Astrocyte of the spinal cord (primary cell): ENCODE measurements around the gene MALT1.

Experiments used
- DNase-seq: peaks from one replicate; pipeline ENCODE4 v3.0.0; 2011; ENCODE audit warnings: low read depth, low spot score
- H3K4me3 ChIP-seq: 2 replicates; pipeline ENCODE4 v1.5.1; 2011; ENCODE audit warnings: low read depth, mild to moderate bottlenecking, low read length, moderate library complexity
- CTCF ChIP-seq: IDR thresholded peaks from 2 replicates; pipeline ENCODE4 v1.5.1; 2012; ENCODE audit warnings: low read depth, mild to moderate bottlenecking, low read length, inconsistent platforms
- in situ Hi-C: cut with HindIII; loops from 2 replicates; pipeline ENCODE4 v1.10.0; 2017; ENCODE audit warnings: low sequenced_read_pairs

MALT1 gene

GRCh38 chr18:58635891-58636290 is 35.4 kb upstream of the MALT1 start:
- in situ Hi-C loops, result no loop called here
- DNase-seq, result peak; percentile 87
- no peak overlapping the region for H3K4me3 ChIP-seq
- no peak for TF ChIP-seq CTCF

- in situ Hi-C loops, result no loop called here
- no peak for TF ChIP-seq CTCF
Observed at GRCh38 chr18:58637197-58637596, 34.1 kb upstream of the MALT1 start.

GRCh38 chr18:58637946-58638345 is 33.3 kb upstream of the MALT1 start:
- TF ChIP-seq CTCF, result no peak
- in situ Hi-C loops, result no loop called here

More at GRCh38 chr18:58637197-58637596, 34.1 kb upstream of the MALT1 start:
- H3K4me3 ChIP-seq, result no peak overlapping the region
- DNase-seq, result no peak

GRCh38 chr18:58638441-58638840 is 32.8 kb upstream of the MALT1 start:
- DNase-seq, result peak; percentile 27
- no peak for TF ChIP-seq CTCF
- H3K4me3 ChIP-seq, result no peak overlapping the region
- in situ Hi-C loops, result no loop called here

More at GRCh38 chr18:58637946-58638345, 33.3 kb upstream of the MALT1 start:
- no peak for DNase-seq
- no peak overlapping the region for H3K4me3 ChIP-seq

GRCh38 chr18:58639237-58639636 is 32.0 kb upstream of the MALT1 start:
- no peak overlapping the region for H3K4me3 ChIP-seq
- in situ Hi-C loops, result no loop called here
- no peak for TF ChIP-seq CTCF
- DNase-seq, result no peak

GRCh38 chr18:58639751-58640427 is 31.4 kb upstream of the MALT1 start:
- no peak overlapping the region for H3K4me3 ChIP-seq
- TF ChIP-seq CTCF, result no peak
- in situ Hi-C loops, result no loop called here
- DNase-seq, result peak; percentile 64

GRCh38 chr18:58640428-58640805 is 30.8 kb upstream of the MALT1 start:
- DNase-seq, result no peak
- in situ Hi-C loops, result no loop called here
- no peak overlapping the region for H3K4me3 ChIP-seq
- TF ChIP-seq CTCF, result no peak
